ENCODE results near the gene SHISAL1.

- TF ChIP-seq EZH2phosphoT487 (IDR thresholded peaks at IDR 0.05; ENCODE audit: insufficient read depth, low read depth), result no peak
- no peak for TF ChIP-seq EZH2 (IDR thresholded peaks at IDR 0.05; ENCODE audit: insufficient read depth, poor library complexity, severe bottlenecking)
Measured at GRCh38 chr22:44269757-44270555, 42.8 kb downstream of the SHISAL1 start.
